HG02943 (cell line): ENCODE measurements around the gene EPO.
"Not testable (repeated sequence)": the region's sequence is repeated elsewhere in the genome, so short reads cannot be mapped to it uniquely, and the experiment has no call there.

Source experiments
- ATAC-seq: cut with Tn5 transposase; IDR thresholded peaks from one replicate; pipeline ENCODE4 v1.9.1; 2021; ENCODE audit warnings: mild to moderate bottlenecking, low read depth, moderate library complexity; ENCODE audit not compliant: unreplicated experiment

The EPO gene

GRCh38 chr7:100701089-100701488, 19.2 kb upstream of the EPO start:
- ATAC-seq: not testable (repeated sequence)

- ATAC-seq: peak; percentile 66
Measured at GRCh38 chr7:100705320-100705752, 14.9 kb upstream of the EPO start.

- peak; percentile 85 for ATAC-seq
Measured at GRCh38 chr7:100705753-100706671, 14.3 kb upstream of the EPO start, which contains the start of gene POP7. Gene POP7 (plus strand): TSS chr7:100706121. CDS start chr7:100706831, 710 bp downstream.

DNA sequence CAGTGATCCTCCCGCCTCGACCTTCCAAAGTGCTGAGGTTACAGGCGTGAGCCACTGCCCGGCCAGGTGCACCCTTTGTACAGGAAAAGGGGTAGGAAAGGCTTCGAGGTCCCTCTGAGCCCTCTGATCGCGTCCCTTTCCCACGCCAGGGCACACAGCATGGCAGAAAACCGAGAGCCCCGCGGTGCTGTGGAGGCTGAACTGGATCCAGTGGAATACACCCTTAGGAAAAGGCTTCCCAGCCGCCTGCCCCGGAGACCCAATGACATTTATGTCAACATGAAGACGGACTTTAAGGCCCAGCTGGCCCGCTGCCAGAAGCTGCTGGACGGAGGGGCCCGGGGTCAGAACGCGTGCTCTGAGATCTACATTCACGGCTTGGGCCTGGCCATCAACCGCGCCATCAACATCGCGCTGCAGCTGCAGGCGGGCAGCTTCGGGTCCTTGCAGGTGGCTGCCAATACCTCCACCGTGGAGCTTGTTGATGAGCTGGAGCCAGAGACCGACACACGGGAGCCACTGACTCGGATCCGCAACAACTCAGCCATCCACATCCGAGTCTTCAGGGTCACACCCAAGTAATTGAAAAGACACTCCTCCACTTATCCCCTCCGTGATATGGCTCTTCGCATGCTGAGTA, 13.5 kb upstream of the EPO start:
- no peak for ATAC-seq

- no peak for ATAC-seq
Measured at GRCh38 chr7:100708395-100708794, 11.9 kb upstream of the EPO start.

DNA sequence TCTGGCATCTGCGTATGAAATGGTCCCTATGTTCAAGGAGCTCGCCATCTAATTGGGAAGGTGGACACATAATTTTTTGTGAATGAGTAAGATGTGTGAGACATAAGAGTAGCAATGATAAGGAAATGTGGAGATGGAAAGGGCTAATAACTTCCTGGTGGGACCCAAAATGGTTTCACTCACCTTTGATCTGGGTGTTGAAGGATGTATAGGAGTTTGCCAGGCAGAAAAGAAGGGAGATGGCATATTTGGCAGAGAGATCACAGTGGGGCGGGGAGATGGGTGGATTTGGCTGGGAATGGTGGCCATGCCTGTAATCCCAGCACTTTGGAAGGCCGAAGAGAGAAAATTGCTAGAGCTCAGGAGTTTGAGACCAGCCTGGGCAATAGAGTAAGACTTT, 9.8 kb upstream of the EPO start:
- no peak for ATAC-seq

DNA sequence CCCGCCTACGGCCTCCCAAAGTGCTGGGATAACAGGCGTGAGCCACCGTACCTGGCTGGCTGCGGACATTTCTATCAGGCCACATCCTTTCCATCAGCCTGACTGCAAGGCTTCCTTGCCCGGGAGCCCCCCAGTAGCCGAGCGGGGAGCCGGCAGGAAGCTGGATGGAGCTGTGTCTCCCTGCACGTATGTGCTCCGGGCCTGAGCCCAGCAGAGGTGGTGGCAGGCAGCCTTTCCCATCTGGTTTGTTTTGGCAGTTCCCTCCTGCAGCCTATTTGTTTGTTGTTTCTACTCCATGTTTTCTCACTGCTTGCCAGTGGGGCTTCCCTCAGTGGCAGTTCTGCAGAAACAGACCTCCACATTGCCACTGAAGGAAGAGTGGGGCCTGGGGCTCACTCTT, 8.9 kb upstream of the EPO start:
- no peak for ATAC-seq

DNA sequence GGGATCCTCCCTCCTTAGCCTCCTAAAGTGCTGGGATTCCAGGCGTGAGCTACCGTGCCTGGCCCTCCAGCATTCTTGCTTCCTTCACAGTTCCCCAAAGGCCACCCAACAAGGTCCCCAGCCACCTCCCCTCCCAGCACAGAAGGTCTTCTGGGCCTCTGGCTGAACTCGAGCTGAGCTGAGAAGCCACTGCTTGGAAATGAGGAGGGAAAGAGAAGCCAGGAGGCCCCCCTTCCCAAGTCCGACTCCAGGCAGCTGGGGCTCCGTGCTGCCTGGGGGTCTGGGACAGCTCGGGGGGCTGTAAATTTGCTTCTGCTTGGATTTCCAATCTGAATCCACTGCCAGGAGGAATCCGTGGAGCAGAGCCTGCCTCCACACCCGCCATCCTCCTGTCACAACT, 5.5 kb upstream of the EPO start:
- no peak for ATAC-seq

DNA sequence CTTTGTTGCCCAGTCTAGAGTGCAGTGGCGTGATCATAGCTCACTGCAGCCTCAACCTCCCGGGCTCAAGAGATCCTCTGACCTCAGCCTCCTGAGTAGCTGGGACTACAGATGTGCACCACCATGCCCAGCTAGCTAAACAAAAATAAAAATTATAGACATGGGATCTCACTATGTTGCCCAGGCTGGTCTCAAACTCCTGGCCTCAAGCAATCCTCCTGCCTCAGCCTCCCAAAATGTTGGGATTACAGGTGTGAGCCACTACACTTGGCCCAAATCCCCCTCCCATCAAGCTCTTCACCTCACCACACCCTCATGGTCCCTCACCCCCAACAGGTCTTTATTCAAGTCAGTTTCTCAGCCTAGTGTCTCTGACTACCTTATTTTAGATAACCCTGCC, 3.2 kb upstream of the EPO start:
- not testable (repeated sequence) for ATAC-seq

GRCh38 chr7:100719523-100720278, 567 bp upstream of the EPO start:
- ATAC-seq: no peak

- ATAC-seq: no peak
Measured at GRCh38 chr7:100720671-100721504, 620 bp downstream of the EPO start.

GRCh38 chr7:100721505-100721812, 1.2 kb downstream of the EPO start:
- no peak for ATAC-seq

- no peak for ATAC-seq
Measured at GRCh38 chr7:100722480-100723212, 2.4 kb downstream of the EPO start.

DNA sequence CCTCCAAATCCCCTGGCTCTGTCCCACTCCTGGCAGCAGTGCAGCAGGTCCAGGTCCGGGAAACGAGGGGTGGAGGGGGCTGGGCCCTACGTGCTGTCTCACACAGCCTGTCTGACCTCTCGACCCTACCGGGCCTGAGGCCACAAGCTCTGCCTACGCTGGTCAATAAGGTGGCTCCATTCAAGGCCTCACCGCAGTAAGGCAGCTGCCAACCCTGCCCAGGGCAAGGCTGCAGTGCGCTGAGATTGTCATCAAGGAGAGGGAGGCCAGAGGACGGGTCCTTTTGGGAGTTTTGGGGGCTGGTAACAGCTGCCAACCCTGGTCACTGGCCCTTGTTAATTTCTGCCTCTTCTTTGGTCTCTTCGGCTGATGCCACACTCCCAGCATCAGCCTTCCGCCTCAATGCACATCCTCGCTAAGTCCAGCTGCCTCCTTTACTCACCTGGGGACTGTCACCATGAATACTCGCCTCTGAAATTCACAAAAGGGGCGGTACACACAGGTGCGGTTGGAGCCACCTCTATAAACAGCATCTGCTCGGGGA, 3.5 kb downstream of the EPO start:
- ATAC-seq: no peak

DNA sequence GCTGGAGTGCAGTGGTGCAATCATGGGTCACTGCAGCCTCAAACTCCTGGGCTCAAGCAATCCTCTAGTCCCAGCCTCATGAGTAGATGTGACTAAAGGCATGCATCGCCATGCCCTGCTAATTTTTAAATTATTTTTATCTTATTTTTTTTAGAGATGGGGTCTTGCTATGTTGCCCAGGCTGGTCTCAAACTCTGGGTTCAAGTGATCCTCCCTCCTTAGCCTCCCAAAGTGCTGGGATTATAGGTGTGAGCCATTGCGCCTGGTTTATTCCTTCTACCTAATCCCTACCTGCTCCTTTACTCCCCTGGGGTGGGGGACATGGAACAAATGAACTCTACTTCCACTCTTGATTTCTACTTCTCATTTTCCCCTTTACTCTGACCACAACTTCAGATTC, 4.1 kb downstream of the EPO start:
- not testable (repeated sequence) for ATAC-seq

- ATAC-seq: no peak
Measured at GRCh38 chr7:100726996-100727761, 6.9 kb downstream of the EPO start.

DNA sequence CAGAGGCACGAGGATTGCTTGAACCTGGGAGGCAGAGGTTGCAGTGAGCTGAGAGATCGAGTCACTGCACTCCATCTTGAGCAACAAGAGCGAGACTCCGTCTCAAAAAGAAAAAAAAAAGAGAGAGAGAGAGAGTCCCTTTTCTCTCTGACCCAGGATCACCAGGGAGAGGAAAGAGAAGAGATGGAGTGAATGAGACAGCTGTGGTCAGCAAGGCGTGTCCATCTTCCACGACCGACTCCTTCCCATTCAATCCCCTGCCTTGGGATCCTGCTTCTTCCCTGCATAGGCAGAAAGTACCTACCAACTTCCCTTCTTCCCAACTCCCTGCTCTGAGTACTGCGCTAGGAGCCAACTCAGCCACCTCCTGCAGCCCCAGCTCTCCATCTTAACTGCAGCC, 7.9 kb downstream of the EPO start:
- ATAC-seq: no peak

GRCh38 chr7:100730136-100730800, 10.0 kb downstream of the EPO start:
- ATAC-seq: no peak
